Endodermal cell (in vitro differentiated cells): ENCODE measurements around the gene NEDD4L. TPM values are rescaled to one million over a fixed set of nuclear protein-coding genes. Genes with fewer than 3 reads are reported as not detected.

Experiments
- DNase-seq: peaks from one replicate; pipeline ENCODE4 v3.0.0-alpha.2; 2017
- H3K27ac ChIP-seq: 2 replicates; pipeline ENCODE4 v1.5.1; 2013; ENCODE audit warnings: mild to moderate bottlenecking, low read depth, low read length, moderate library complexity
- H3K27me3 ChIP-seq: 2 replicates; pipeline ENCODE4 v1.6.1; 2013; ENCODE audit warnings: mild to moderate bottlenecking, low read length, moderate library complexity; ENCODE audit not compliant: insufficient read depth, control insufficient read depth, poor library complexity, severe bottlenecking
- H3K36me3 ChIP-seq: 2 replicates; pipeline ENCODE4 v1.7.0; 2013; ENCODE audit warnings: mild to moderate bottlenecking, low read length, moderate library complexity; ENCODE audit not compliant: control insufficient read depth, insufficient read depth
- H3K4me1 ChIP-seq: one replicate; pipeline ENCODE4 v1.7.0; 2013; ENCODE audit warnings: low read length; ENCODE audit not compliant: control insufficient read depth, insufficient read depth
- H3K4me3 ChIP-seq: 2 replicates; pipeline ENCODE4 v1.5.1; 2013; ENCODE audit warnings: mild to moderate bottlenecking, low read length, moderate library complexity
- H3K9ac ChIP-seq: 2 replicates; pipeline ENCODE4 v1.6.1; 2013; ENCODE audit warnings: mild to moderate bottlenecking, low read length, moderate library complexity; ENCODE audit not compliant: poor library complexity, severe bottlenecking; ENCODE audit errors: extremely low read depth
- H3K9me3 ChIP-seq: 2 replicates; pipeline ENCODE4 v1.6.1; 2013; ENCODE audit warnings: mild to moderate bottlenecking, low read length, moderate library complexity; ENCODE audit not compliant: control insufficient read depth
- H3K27ac Mint-ChIP-seq: 2 replicates; pipeline ENCODE4 v1.8.0; 2020; ENCODE audit warnings: mixed read lengths
- H3K27me3 Mint-ChIP-seq: 2 replicates; pipeline ENCODE4 v1.8.0; 2021; ENCODE audit warnings: mild to moderate bottlenecking, mixed read lengths; ENCODE audit not compliant: insufficient read depth
- H3K36me3 Mint-ChIP-seq: 2 replicates; pipeline ENCODE4 v1.8.0; 2020; ENCODE audit warnings: low read depth, mixed read lengths
- H3K4me1 Mint-ChIP-seq: 2 replicates; pipeline ENCODE4 v1.8.0; 2020; ENCODE audit warnings: mixed read lengths
- H3K4me3 Mint-ChIP-seq: 2 replicates; pipeline ENCODE4 v1.8.0; 2020; ENCODE audit warnings: mild to moderate bottlenecking, moderate library complexity, mixed read lengths
- H3K9me3 Mint-ChIP-seq: 2 replicates; pipeline ENCODE4 v1.8.0; 2020; ENCODE audit warnings: mild to moderate bottlenecking, mixed read lengths
- WGBS, 2 experiments: methylation state at CpG; one replicate each; pipeline versions ENCODE4 v1.1.5 to v1.1.7; 2013; ENCODE audit warnings: missing lambda C conversion rate in 2 of 2, mixed read lengths in 1 of 2; ENCODE audit not compliant: insufficient coverage in 1 of 2, insufficient read length in 1 of 2; 5-methylcytosine and 5-hydroxymethylcytosine counted together
- total RNA-seq, 2 donors: library from RNA; stranded (reverse); fragmentation: NEBNext Ultra II Directional in 1 of 2; extraction: Animal tissue kit (Norgen Biotek cat#: 25700) in 1 of 2; gene quantifications; 2 replicates in 1 of 2; 3 replicates in 1 of 2; pipeline ENCODE4 v1.2.1, GENCODE V29; 2021
- TF ChIP-seq, protein P1 (sequence below): fragments of 200-600 bp; sonication (generic); conservative IDR thresholded peaks from 2 replicates; pipeline ENCODE4 v1.5.0; 2021; ENCODE audit warnings: antibody characterized with exemption, mild to moderate bottlenecking

Gene NEDD4L
- total RNA-seq, 2 donors from 2014 or later: 70.5 to 75.3 TPM

- H3K4me3 ChIP-seq: no peak overlapping the region
- no peak overlapping the region for H3K4me3 Mint-ChIP-seq
- H3K27me3 Mint-ChIP-seq: no peaks in the 10 kb centered on the region
- H3K4me1 Mint-ChIP-seq: peaks cover 17% of the 10 kb centered on the region
- no peaks in the 10 kb centered on the region for H3K4me1 ChIP-seq
- H3K9me3 Mint-ChIP-seq: no peaks in the 10 kb centered on the region
- H3K36me3 Mint-ChIP-seq: no peaks in the 10 kb centered on the region
- 94 to 96% methylated on average over 3 to 6 of the region's 6 CpGs for WGBS, 2 experiments
- H3K27ac Mint-ChIP-seq: no peak overlapping the region
- H3K27me3 ChIP-seq: no peaks in the 10 kb centered on the region
- H3K27ac ChIP-seq: no peak overlapping the region
- no peaks in the 10 kb centered on the region for H3K9me3 ChIP-seq
- H3K9ac ChIP-seq: no peak overlapping the region
- no peaks in the 10 kb centered on the region for H3K36me3 ChIP-seq
- TF ChIP-seq, protein P1, sequence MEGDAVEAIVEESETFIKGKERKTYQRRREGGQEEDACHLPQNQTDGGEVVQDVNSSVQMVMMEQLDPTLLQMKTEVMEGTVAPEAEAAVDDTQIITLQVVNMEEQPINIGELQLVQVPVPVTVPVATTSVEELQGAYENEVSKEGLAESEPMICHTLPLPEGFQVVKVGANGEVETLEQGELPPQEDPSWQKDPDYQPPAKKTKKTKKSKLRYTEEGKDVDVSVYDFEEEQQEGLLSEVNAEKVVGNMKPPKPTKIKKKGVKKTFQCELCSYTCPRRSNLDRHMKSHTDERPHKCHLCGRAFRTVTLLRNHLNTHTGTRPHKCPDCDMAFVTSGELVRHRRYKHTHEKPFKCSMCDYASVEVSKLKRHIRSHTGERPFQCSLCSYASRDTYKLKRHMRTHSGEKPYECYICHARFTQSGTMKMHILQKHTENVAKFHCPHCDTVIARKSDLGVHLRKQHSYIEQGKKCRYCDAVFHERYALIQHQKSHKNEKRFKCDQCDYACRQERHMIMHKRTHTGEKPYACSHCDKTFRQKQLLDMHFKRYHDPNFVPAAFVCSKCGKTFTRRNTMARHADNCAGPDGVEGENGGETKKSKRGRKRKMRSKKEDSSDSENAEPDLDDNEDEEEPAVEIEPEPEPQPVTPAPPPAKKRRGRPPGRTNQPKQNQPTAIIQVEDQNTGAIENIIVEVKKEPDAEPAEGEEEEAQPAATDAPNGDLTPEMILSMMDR: no peak
- no peak for DNase-seq
Measured at GRCh38 chr18:58267493-58267892, 223.5 kb downstream of the NEDD4L start.

DNA sequence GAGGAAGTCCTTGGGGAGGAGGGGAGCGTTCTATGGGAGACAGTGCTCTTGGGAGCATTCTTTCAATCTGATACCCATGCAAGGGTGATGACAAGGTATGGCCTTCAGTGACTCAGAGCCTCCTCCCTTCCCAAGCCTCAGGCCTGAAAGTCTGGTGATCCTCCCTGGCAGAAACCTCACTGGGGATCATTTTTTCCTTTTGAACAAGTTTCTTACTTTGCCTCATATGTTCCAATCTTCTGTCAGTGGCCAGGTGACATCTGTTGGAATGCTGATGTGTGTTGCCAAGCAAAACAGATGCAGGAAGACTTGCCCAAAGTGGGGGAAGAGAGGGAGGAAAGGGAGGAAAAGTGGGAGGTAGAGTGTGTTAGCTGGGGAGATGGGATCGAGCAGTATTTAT is 224.8 kb downstream of the NEDD4L start:
- TF ChIP-seq, protein P1: no peak

GRCh38 chr18:58269931-58270330 is 225.9 kb downstream of the NEDD4L start:
- Histone ChIP-seq H3K4me3 (no peak overlapping the region), H3K27me3 (no peaks in the 10 kb centered on the region), H3K9me3 (no peaks in the 10 kb centered on the region), H3K9ac (no peak overlapping the region), H3K36me3 (no peaks in the 10 kb centered on the region), H3K4me1 (no peaks in the 10 kb centered on the region), H3K27ac (no peak overlapping the region)
- H3K9me3 Mint-ChIP-seq: no peaks in the 10 kb centered on the region
- H3K27me3 Mint-ChIP-seq: no peaks in the 10 kb centered on the region
- no peak overlapping the region for H3K27ac Mint-ChIP-seq
- DNase-seq: no peak
- H3K4me3 Mint-ChIP-seq: no peak overlapping the region
- 92 to 100% methylated on average over 4 to 5 of the region's 5 CpGs for WGBS, 2 experiments
- TF ChIP-seq, protein P1: no peak
- H3K36me3 Mint-ChIP-seq: no peaks in the 10 kb centered on the region
- H3K4me1 Mint-ChIP-seq: peaks cover 5% of the 10 kb centered on the region

More for the DNA sequence above, 224.8 kb downstream of the NEDD4L start:
- no peak overlapping the region for H3K4me3 Mint-ChIP-seq
- H3K4me1 ChIP-seq: no peaks in the 10 kb centered on the region
- no peaks in the 10 kb centered on the region for H3K9me3 ChIP-seq
- H3K9ac ChIP-seq: no peak overlapping the region
- DNase-seq: peak; percentile 42
- 92 to 100% methylated on average over 2 of the region's 2 CpGs for WGBS, 2 experiments
- H3K27me3 ChIP-seq: no peaks in the 10 kb centered on the region
- no peaks in the 10 kb centered on the region for H3K9me3 Mint-ChIP-seq
- H3K27ac Mint-ChIP-seq: no peak overlapping the region
- H3K4me3 ChIP-seq: no peak overlapping the region
- no peaks in the 10 kb centered on the region for H3K36me3 ChIP-seq
- peaks cover 5% of the 10 kb centered on the region for H3K4me1 Mint-ChIP-seq
- no peaks in the 10 kb centered on the region for H3K27me3 Mint-ChIP-seq
- H3K27ac ChIP-seq: no peak overlapping the region
- H3K36me3 Mint-ChIP-seq: no peaks in the 10 kb centered on the region
